ENCODE data around the gene LINC01488. TPM values are rescaled to one million over a fixed set of nuclear protein-coding genes. Genes with fewer than 3 reads are reported as not detected.

The LINC01488 gene
- total and polyA plus RNA-seq, 2 experiments from 2014 or later: not detected

DNA sequence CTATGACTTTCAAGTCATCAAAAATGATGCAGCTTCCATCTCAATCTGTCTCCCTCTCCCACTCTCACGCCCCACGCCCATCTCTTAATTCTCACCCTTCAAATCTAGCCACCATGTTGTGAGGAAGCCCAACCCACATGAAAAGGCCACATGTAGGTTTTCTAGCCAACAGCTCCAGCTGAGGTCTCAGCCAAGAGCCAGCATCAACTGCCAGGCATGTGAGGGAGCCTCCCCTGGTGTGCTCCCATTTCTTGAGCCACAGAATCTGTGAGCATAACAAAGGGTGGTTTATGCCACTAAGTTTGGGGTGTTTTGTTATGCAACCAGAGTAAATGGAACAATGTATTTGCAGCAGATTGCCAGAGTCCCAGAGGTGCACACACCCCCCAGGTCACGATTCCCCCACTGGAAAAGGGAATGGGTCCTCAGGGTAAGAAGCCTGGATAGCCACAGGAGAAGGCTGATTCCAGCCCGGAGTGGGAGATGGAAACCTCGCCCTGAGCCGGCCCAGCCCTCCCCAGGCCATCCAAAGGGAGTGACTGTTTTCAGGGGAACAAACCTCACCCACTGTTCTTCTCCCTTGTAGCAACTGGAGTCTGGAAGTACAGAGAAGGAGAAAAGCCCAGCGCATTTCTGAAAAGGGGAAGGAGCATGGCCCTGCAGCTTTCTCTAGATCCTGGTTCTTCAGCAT lies 20.0 kb upstream of the LINC01488 start:
- ATAC-seq (peak; percentile 68), DNase-seq (ENCODE audit: low spot score) (no peak)
- H4K20me1 ChIP-seq (replicated peaks; ENCODE audit: insufficient read depth): no peaks in the 10 kb centered on the region
- H3K27ac ChIP-seq (ENCODE audit: low read depth): no peak overlapping the region
- no peaks in the 10 kb centered on the region for H3K36me3 ChIP-seq (ENCODE audit: insufficient read depth)
- H3K4me3 Mint-ChIP-seq: no peak overlapping the region; the same call in 2 of the 3 replicates
- H3K9me2 ChIP-seq (ENCODE audit: insufficient read depth): no peaks in the 10 kb centered on the region
- TF ChIP-seq, protein P1, sequence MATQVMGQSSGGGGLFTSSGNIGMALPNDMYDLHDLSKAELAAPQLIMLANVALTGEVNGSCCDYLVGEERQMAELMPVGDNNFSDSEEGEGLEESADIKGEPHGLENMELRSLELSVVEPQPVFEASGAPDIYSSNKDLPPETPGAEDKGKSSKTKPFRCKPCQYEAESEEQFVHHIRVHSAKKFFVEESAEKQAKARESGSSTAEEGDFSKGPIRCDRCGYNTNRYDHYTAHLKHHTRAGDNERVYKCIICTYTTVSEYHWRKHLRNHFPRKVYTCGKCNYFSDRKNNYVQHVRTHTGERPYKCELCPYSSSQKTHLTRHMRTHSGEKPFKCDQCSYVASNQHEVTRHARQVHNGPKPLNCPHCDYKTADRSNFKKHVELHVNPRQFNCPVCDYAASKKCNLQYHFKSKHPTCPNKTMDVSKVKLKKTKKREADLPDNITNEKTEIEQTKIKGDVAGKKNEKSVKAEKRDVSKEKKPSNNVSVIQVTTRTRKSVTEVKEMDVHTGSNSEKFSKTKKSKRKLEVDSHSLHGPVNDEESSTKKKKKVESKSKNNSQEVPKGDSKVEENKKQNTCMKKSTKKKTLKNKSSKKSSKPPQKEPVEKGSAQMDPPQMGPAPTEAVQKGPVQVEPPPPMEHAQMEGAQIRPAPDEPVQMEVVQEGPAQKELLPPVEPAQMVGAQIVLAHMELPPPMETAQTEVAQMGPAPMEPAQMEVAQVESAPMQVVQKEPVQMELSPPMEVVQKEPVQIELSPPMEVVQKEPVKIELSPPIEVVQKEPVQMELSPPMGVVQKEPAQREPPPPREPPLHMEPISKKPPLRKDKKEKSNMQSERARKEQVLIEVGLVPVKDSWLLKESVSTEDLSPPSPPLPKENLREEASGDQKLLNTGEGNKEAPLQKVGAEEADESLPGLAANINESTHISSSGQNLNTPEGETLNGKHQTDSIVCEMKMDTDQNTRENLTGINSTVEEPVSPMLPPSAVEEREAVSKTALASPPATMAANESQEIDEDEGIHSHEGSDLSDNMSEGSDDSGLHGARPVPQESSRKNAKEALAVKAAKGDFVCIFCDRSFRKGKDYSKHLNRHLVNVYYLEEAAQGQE (IDR thresholded peaks at IDR 0.05; ENCODE audit: unreplicated experiment): no peak
- TF ChIP-seq, protein P2, sequence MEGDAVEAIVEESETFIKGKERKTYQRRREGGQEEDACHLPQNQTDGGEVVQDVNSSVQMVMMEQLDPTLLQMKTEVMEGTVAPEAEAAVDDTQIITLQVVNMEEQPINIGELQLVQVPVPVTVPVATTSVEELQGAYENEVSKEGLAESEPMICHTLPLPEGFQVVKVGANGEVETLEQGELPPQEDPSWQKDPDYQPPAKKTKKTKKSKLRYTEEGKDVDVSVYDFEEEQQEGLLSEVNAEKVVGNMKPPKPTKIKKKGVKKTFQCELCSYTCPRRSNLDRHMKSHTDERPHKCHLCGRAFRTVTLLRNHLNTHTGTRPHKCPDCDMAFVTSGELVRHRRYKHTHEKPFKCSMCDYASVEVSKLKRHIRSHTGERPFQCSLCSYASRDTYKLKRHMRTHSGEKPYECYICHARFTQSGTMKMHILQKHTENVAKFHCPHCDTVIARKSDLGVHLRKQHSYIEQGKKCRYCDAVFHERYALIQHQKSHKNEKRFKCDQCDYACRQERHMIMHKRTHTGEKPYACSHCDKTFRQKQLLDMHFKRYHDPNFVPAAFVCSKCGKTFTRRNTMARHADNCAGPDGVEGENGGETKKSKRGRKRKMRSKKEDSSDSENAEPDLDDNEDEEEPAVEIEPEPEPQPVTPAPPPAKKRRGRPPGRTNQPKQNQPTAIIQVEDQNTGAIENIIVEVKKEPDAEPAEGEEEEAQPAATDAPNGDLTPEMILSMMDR (conservative IDR thresholded peaks at IDR 0.05; ENCODE audit: low read depth in 2 of 2): no peak
- TF ChIP-seq EZH2phosphoT487 (IDR thresholded peaks at IDR 0.05; ENCODE audit: unreplicated experiment) (no peak), JUNB (IDR thresholded peaks at IDR 0.05; ENCODE audit: unreplicated experiment) (no peak), NANOG (IDR thresholded peaks at IDR 0.05; ENCODE audit: borderline replicate concordance) (no peak), POLR2AphosphoS5 (IDR thresholded peaks at IDR 0.05; ENCODE audit: low read depth) (no peak)
- TF ChIP-seq, protein P3, sequence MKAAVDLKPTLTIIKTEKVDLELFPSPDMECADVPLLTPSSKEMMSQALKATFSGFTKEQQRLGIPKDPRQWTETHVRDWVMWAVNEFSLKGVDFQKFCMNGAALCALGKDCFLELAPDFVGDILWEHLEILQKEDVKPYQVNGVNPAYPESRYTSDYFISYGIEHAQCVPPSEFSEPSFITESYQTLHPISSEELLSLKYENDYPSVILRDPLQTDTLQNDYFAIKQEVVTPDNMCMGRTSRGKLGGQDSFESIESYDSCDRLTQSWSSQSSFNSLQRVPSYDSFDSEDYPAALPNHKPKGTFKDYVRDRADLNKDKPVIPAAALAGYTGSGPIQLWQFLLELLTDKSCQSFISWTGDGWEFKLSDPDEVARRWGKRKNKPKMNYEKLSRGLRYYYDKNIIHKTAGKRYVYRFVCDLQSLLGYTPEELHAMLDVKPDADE (IDR thresholded peaks at IDR 0.05): no peak
- TF ChIP-seq, protein P4, sequence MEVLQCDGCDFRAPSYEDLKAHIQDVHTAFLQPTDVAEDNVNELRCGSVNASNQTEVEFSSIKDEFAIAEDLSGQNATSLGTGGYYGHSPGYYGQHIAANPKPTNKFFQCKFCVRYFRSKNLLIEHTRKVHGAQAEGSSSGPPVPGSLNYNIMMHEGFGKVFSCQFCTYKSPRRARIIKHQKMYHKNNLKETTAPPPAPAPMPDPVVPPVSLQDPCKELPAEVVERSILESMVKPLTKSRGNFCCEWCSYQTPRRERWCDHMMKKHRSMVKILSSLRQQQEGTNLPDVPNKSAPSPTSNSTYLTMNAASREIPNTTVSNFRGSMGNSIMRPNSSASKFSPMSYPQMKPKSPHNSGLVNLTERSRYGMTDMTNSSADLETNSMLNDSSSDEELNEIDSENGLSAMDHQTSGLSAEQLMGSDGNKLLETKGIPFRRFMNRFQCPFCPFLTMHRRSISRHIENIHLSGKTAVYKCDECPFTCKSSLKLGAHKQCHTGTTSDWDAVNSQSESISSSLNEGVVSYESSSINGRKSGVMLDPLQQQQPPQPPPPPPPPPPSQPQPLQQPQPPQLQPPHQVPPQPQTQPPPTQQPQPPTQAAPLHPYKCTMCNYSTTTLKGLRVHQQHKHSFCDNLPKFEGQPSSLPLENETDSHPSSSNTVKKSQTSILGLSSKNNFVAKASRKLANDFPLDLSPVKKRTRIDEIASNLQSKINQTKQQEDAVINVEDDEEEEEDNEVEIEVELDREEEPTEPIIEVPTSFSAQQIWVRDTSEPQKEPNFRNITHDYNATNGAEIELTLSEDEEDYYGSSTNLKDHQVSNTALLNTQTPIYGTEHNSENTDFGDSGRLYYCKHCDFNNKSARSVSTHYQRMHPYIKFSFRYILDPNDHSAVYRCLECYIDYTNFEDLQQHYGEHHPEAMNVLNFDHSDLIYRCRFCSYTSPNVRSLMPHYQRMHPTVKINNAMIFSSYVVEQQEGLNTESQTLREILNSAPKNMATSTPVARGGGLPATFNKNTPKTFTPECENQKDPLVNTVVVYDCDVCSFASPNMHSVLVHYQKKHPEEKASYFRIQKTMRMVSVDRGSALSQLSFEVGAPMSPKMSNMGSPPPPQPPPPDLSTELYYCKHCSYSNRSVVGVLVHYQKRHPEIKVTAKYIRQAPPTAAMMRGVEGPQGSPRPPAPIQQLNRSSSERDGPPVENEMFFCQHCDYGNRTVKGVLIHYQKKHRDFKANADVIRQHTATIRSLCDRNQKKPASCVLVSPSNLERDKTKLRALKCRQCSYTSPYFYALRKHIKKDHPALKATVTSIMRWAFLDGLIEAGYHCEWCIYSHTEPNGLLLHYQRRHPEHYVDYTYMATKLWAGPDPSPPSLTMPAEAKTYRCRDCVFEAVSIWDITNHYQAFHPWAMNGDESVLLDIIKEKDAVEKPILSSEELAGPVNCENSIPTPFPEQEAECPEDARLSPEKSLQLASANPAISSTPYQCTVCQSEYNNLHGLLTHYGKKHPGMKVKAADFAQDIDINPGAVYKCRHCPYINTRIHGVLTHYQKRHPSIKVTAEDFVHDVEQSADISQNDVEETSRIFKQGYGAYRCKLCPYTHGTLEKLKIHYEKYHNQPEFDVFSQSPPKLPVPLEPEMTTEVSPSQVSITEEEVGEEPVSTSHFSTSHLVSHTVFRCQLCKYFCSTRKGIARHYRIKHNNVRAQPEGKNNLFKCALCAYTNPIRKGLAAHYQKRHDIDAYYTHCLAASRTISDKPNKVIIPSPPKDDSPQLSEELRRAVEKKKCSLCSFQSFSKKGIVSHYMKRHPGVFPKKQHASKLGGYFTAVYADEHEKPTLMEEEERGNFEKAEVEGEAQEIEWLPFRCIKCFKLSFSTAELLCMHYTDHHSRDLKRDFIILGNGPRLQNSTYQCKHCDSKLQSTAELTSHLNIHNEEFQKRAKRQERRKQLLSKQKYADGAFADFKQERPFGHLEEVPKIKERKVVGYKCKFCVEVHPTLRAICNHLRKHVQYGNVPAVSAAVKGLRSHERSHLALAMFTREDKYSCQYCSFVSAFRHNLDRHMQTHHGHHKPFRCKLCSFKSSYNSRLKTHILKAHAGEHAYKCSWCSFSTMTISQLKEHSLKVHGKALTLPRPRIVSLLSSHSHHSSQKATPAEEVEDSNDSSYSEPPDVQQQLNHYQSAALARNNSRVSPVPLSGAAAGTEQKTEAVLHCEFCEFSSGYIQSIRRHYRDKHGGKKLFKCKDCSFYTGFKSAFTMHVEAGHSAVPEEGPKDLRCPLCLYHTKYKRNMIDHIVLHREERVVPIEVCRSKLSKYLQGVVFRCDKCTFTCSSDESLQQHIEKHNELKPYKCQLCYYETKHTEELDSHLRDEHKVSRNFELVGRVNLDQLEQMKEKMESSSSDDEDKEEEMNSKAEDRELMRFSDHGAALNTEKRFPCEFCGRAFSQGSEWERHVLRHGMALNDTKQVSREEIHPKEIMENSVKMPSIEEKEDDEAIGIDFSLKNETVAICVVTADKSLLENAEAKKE (CRISPR knock-in tag; IDR thresholded peaks at IDR 0.05): no peak
- H3K4me1 ChIP-seq (ENCODE audit: insufficient read depth): 0 out of 2 replicates have a peak, but pooled peaks cover 4% of the 10 kb centered on the region
- no peak overlapping the region for H3K27ac Mint-ChIP-seq
- H3K79me2 ChIP-seq (replicated peaks; ENCODE audit: insufficient read depth): no peaks in the 10 kb centered on the region
- no peak overlapping the region for H3K4me3 ChIP-seq
- H3K9me3 Mint-ChIP-seq: peaks cover 25% of the 10 kb centered on the region
- no peak overlapping the region for H2AFZ ChIP-seq
- H3K27me3 Mint-ChIP-seq (ENCODE audit: insufficient read depth, low read depth, poor library complexity): peaks cover 6% of the 10 kb centered on the region
- peaks cover 17% of the 10 kb centered on the region for H3K36me3 Mint-ChIP-seq (ENCODE audit: low read depth)
- no peaks in the 10 kb centered on the region for H3F3A ChIP-seq (replicated peaks; ENCODE audit: low read depth)
- peaks cover 10% of the 10 kb centered on the region for H3K4me1 Mint-ChIP-seq
- H3K4me2 ChIP-seq: 0 out of 2 replicates have a peak overlapping the region, but pooled peaks have one; percentile 10
- no peaks in the 10 kb centered on the region for H3K27me3 ChIP-seq (ENCODE audit: insufficient read depth)
